Left ventricle myocardium inferior (tissue), 1 donor: ENCODE results near the gene NRXN3. TPM values are rescaled to one million over a fixed set of nuclear protein-coding genes. Genes with fewer than 3 reads are reported as not detected.

ENCODE experiments used
- DNase-seq: peaks from one replicate; pipeline ENCODE4 v3.0.0-alpha.2; 2020
- H3K27ac ChIP-seq: fragments of 200-600 bp; replicated peaks from 2 replicates; pipeline ENCODE4 v1.8.0; 2021
- H3K27me3 ChIP-seq: fragments of 200-600 bp; 2 replicates; pipeline ENCODE4 v1.8.0; 2021; ENCODE audit warnings: low read depth
- H3K36me3 ChIP-seq: fragments of 200-600 bp; 2 replicates; pipeline ENCODE4 v1.8.0; 2021
- H3K4me1 ChIP-seq: fragments of 200-600 bp; 2 replicates; pipeline ENCODE4 v1.8.0; 2021
- H3K4me3 ChIP-seq: fragments of 200-600 bp; 2 replicates; pipeline ENCODE4 v1.8.0; 2021; ENCODE audit warnings: mild to moderate bottlenecking, moderate library complexity
- H3K9me3 ChIP-seq: fragments of 200-600 bp; replicated peaks from 2 replicates; pipeline ENCODE4 v1.8.0; 2021
- intact Hi-C: fragments of 100-400 bp; cut with micrococcal nuclease; formaldehyde crosslinking; loops from one replicate; pipeline ENCODE4 v1.11.0; 2022
- total RNA-seq: library from RNA; stranded (reverse); fragmentation: NEBNext Ultra II Directional; extraction: Animal tissue kit (Norgen Biotek cat#: 25700); gene quantifications from one replicate; pipeline ENCODE4 v1.2.1, GENCODE V29; 2021
- TF ChIP-seq, protein P1 (sequence below): fragments of 200-600 bp; IDR thresholded peaks from 2 replicates; pipeline ENCODE4 v1.8.0; 2021; ENCODE audit warnings: antibody characterized with exemption, mild to moderate bottlenecking, borderline replicate concordance
- donor health status: DM: no; HTN: yes; CAD: no; lungs with severe emphysema.

NRXN3 gene
- total RNA-seq, 1 donor from 2014 or later, result 1.2 TPM

DNA sequence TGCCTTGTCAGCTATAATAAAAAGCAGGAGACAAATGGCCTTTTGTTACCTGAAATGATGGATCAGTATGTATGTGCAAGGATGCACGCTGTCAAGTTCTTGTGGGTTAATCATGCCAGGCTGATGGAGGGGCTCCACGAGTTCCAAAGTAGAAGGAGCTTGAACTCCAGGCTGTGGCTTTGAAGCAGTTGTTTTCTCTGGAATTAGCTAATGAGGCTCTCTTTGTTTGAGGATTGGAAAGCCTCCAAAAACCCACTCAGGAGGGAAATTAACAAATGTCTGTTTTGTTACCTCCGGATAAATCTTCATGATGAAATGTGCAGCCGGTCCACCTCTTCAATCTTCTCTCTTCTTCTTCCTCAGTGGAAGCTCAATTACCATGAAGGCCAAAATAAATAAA lies 1435.7 kb downstream of the NRXN3 start:
- Histone ChIP-seq H3K4me3 (no peak overlapping the region), H3K27me3 (no peaks in the 10 kb centered on the region), H3K4me1 (no peaks in the 10 kb centered on the region), H3K9me3 (no peaks in the 10 kb centered on the region), H3K36me3 (no peaks in the 10 kb centered on the region), H3K27ac (no peak overlapping the region)
- intact Hi-C loops, result no loop called here
- TF ChIP-seq, protein P1, sequence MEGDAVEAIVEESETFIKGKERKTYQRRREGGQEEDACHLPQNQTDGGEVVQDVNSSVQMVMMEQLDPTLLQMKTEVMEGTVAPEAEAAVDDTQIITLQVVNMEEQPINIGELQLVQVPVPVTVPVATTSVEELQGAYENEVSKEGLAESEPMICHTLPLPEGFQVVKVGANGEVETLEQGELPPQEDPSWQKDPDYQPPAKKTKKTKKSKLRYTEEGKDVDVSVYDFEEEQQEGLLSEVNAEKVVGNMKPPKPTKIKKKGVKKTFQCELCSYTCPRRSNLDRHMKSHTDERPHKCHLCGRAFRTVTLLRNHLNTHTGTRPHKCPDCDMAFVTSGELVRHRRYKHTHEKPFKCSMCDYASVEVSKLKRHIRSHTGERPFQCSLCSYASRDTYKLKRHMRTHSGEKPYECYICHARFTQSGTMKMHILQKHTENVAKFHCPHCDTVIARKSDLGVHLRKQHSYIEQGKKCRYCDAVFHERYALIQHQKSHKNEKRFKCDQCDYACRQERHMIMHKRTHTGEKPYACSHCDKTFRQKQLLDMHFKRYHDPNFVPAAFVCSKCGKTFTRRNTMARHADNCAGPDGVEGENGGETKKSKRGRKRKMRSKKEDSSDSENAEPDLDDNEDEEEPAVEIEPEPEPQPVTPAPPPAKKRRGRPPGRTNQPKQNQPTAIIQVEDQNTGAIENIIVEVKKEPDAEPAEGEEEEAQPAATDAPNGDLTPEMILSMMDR, result no peak
- no peak for DNase-seq

DNA sequence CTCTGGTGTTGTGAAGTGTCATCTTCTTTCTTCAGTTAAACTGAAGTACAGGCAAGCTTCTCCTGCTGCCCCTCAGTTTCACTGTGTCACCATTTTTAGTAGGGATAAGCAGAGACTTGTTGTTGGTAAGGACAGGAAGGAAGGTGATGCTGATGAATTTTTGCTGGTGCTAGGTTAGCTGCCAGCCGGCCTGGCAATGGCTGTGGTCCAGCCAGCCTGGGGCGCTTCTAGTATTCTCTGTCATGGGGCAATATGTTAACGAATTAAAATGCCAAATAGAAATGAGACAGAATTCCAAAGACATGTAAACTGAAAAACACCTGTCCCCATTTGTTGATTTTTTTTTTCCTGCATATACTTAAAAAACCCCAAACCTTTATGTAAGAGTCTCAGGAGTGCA lies 1438.3 kb downstream of the NRXN3 start:
- Histone ChIP-seq H3K9me3 (no peaks in the 10 kb centered on the region), H3K27me3 (no peaks in the 10 kb centered on the region), H3K4me1 (no peaks in the 10 kb centered on the region), H3K27ac (no peak overlapping the region), H3K4me3 (no peak overlapping the region), H3K36me3 (no peaks in the 10 kb centered on the region)
- TF ChIP-seq, protein P1, result no peak
- DNase-seq, result no peak
- intact Hi-C loops, result no loop called here

DNA sequence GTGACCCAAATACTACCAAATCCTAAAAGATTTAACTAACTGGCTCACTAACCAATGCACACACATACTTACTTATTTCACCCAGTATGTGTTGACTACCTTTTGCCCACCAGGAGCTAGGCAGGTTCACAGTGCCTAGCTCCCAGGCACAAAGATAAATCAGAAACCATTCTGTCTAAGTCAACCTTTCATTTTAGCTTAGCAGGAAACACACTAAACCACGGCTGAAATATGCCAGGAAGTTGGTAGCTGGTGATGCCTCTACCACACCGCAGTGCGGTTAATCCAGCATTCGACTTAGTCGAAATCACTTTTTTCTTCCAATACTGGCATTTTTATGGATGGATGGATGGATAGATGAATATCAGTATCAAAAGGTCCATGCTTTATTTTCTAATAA lies 1443.5 kb downstream of the NRXN3 start:
- TF ChIP-seq, protein P1, result no peak
- H3K36me3 ChIP-seq, result no peaks in the 10 kb centered on the region
- no peaks in the 10 kb centered on the region for H3K9me3 ChIP-seq
- H3K4me3 ChIP-seq, result no peak overlapping the region
- no peak for DNase-seq
- H3K4me1 ChIP-seq, result no peaks in the 10 kb centered on the region
- H3K27me3 ChIP-seq, result no peaks in the 10 kb centered on the region
- H3K27ac ChIP-seq, result no peak overlapping the region
- intact Hi-C loops, result no loop called here

DNA sequence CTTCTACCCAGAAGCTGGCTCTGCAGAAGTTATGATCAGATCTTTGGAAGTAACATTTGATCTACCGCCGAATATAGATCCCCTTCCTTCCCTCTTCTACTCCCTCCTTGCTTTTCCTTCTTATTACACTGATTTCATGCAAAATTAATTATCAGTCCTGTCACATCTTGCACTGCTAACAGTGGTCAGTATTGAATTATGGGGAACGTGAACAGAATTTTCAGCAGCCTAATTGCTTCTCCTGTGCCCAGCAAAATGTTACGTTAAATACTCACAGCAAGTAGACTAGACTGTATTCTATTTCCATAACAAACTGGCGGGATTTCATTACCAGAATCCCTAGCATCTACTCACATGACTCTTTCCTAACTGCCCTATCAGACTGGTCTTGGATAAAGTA lies 1444.3 kb downstream of the NRXN3 start:
- no peak overlapping the region for H3K4me3 ChIP-seq
- no peaks in the 10 kb centered on the region for H3K27me3 ChIP-seq
- H3K9me3 ChIP-seq, result no peaks in the 10 kb centered on the region
- no peaks in the 10 kb centered on the region for H3K36me3 ChIP-seq
- no peaks in the 10 kb centered on the region for H3K4me1 ChIP-seq
- TF ChIP-seq, protein P1, result no peak
- intact Hi-C loops, result no loop called here
- no peak overlapping the region for H3K27ac ChIP-seq
- no peak for DNase-seq

DNA sequence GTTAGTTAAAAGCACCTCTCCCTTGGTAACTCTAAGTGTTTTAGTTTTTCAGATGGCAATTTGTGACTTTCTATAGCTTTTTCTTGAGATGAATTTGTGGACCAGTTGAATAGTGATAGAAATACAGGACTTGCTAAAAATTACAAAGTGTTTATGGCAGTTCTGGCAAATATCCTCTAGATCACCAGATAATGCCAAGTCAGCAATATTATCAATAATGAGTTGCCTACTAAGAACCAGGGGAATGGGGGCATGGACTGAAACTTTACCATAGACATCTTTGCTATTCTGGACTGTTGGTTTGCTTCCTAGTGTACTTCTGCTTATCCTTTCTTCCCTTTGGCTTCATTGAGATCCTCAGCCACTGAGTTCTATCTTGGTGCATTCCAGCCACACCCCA lies 1456.9 kb downstream of the NRXN3 start:
- H3K4me1 ChIP-seq, result no peaks in the 10 kb centered on the region
- H3K27me3 ChIP-seq, result no peaks in the 10 kb centered on the region
- no peak for DNase-seq
- no peak overlapping the region for H3K4me3 ChIP-seq
- peaks cover 13% of the 10 kb centered on the region for H3K9me3 ChIP-seq
- H3K36me3 ChIP-seq, result no peaks in the 10 kb centered on the region
- TF ChIP-seq, protein P1, result no peak
- no peak overlapping the region for H3K27ac ChIP-seq
- intact Hi-C loops, result no loop called here
